Ovary (tissue), 9 donors: ENCODE data around the gene YOD1. TPM values are rescaled to one million over a fixed set of nuclear protein-coding genes. Genes with fewer than 3 reads are reported as not detected.

Experiments
- DNase-seq, 5 donors: peaks; one replicate each; pipeline ENCODE4 v3.0.0-alpha.2; 2019 to 2020
- H3K27ac ChIP-seq, 2 donors: fragments of 200-600 bp; one replicate each; pipeline versions ENCODE4 v1.5.1 to v1.8.0; 2019 to 2022
- H3K27me3 ChIP-seq: fragments of 200-600 bp; one replicate; pipeline ENCODE4 v1.8.0; 2022
- H3K36me3 ChIP-seq: fragments of 200-600 bp; sonication (generic); one replicate; pipeline ENCODE4 v1.5.1; 2019
- H3K4me1 ChIP-seq: one replicate; pipeline ENCODE4 v1.8.1; 2013; ENCODE audit warnings: mild to moderate bottlenecking, moderate library complexity; ENCODE audit not compliant: insufficient read depth
- H3K4me3 ChIP-seq: fragments of 200-600 bp; sonication (generic); one replicate; pipeline ENCODE4 v1.5.1; 2017
- H3K9me3 ChIP-seq, 2 donors: fragments of 200-600 bp in 1 of 2; sonication (generic) in 1 of 2; one replicate each; pipeline versions ENCODE4 v1.5.1 to v1.8.1; 2013 to 2019; ENCODE audit warnings: mild to moderate bottlenecking in 1 of 2, moderate library complexity in 1 of 2
- CTCF ChIP-seq, 3 donors: fragments of 450-650 bp in 2 of 3; fragments of 200-600 bp in 1 of 3; IDR thresholded peaks; one replicate each; pipeline versions ENCODE4 v1.5.1 to v1.8.0; 2016 to 2022; ENCODE audit warnings: antibody characterized with exemption in 3 of 3, mild to moderate bottlenecking in 1 of 3
- EP300 ChIP-seq: sonication (generic); formaldehyde crosslinking; IDR thresholded peaks from one replicate; pipeline ENCODE4 v1.6.1; 2017; ENCODE audit warnings: antibody characterized with exemption
- POLR2A ChIP-seq: fragments of 450-650 bp; IDR thresholded peaks from one replicate; pipeline ENCODE4 v1.6.1; 2017; ENCODE audit warnings: antibody characterized with exemption, mild to moderate bottlenecking, moderate library complexity
- WGBS, 3 donors: extraction: QIAGEN DNeasy Blood & Tissue Kit in 1 of 3; methylation state at CpG; one replicate each; pipeline versions ENCODE4 v1.1.5 to v1.1.7; 2013 to 2017; 5-methylcytosine and 5-hydroxymethylcytosine counted together
- intact Hi-C, 4 donors: fragments of 100-400 bp; cut with DNase I; formaldehyde crosslinking; loops; one replicate each; pipeline versions ENCODE4 v1.11.0 to v1.15.1; 2022 to 2023
- polyA plus RNA-seq, 2 donors: library from polyadenylated mRNA; stranded (reverse); fragments of 200-250 nt in 1 of 2; fragments of 350-450 nt in 1 of 2; fragmentation: Illumina TruSeq in 1 of 2; extraction: RNeasy Lipid Tissue Mini Kit (QIAGEN cat#74804) in 1 of 2; gene quantifications; one replicate each; pipeline ENCODE4 v1.2.3, GENCODE V29; 2013 to 2014
- total RNA-seq, 7 donors: library from RNA; depleted of rRNA in 2 of 7; stranded (reverse); fragments of >200 nt in 2 of 7; fragmentation: NEBNext Ultra II Directional in 3 of 7; extraction: Animal tissue kit (Norgen Biotek cat#: 25700) in 3 of 7; gene quantifications; one replicate each; pipeline versions ENCODE4 v1.1.0 to v1.2.4, GENCODE V29; 2016 to 2023
- donor health status: DM: no; HTN: no; CAD: no; lungs with moderate emphysema.
- donor health status: DM: no; HTN: no; CAD: no.
- donor health status: Bipolar disorder and iron deficiency.
- donor health status: DM: yes; HTN: yes; CAD: no.
- donor health status: DM: no; HTN: no; CAD: no.
- donor health status: DM: yes; HTN: yes; CAD: no.

Gene YOD1
- total and polyA plus RNA-seq, 9 donors, result 2.2 to 8.4 (median 6.0) TPM

GRCh38 chr1:207055386-207056001 is 4.5 kb upstream of the YOD1 start:
- H3K27ac ChIP-seq, result no peak overlapping the region
- H3K36me3 ChIP-seq, result no peaks in the 10 kb centered on the region
- H3K4me3 ChIP-seq, result no peak overlapping the region
- H3K9me3 ChIP-seq, result no peaks in the 10 kb centered on the region
- TF ChIP-seq EP300 (no peak), CTCF (IDR thresholded peaks at IDR 0.05) (no peak), POLR2A (no peak)
- no peaks in the 10 kb centered on the region for H3K27me3 ChIP-seq
- intact Hi-C loops, result loop anchor here in 1 of 4 donors (10.0 kb wide), 1 partner anchor 349 kb away; no protein-coding TSS in a partner anchor
- peaks cover 7% of the 10 kb centered on the region for H3K4me1 ChIP-seq
- 65 to 71% (median 70%) methylated on average over 3 of the region's 3 CpGs for WGBS, 3 donors
- DNase-seq, result no peak

- no peaks in the 10 kb centered on the region for H3K27me3 ChIP-seq
- no peaks in the 10 kb centered on the region for H3K9me3 ChIP-seq
- H3K4me1 ChIP-seq, result peaks cover 7% of the 10 kb centered on the region
- H3K36me3 ChIP-seq, result no peaks in the 10 kb centered on the region
- DNase-seq, result no peak
- 43 to 45% (median 43%) methylated on average over 2 of the region's 2 CpGs for WGBS, 3 donors
- TF ChIP-seq CTCF (IDR thresholded peaks at IDR 0.05), result no peak
- no peak for TF ChIP-seq EP300
- no peak for TF ChIP-seq POLR2A
- H3K4me3 ChIP-seq, result no peak overlapping the region
- intact Hi-C loops, result loop anchor here in 1 of 4 donors (10.0 kb wide), 1 partner anchor 350 kb away; no protein-coding TSS in a partner anchor
- H3K27ac ChIP-seq, result no peak overlapping the region
These were observed 3.5 kb upstream of the YOD1 start for GRCh38 chr1:207054491-207054890.

- 2% methylated on average over 56 of the region's 56 CpGs for WGBS, 3 donors
- no peaks in the 10 kb centered on the region for H3K9me3 ChIP-seq
- H3K27me3 ChIP-seq, result no peaks in the 10 kb centered on the region
- peak; percentile 96 to 99 (median 98) for DNase-seq
- intact Hi-C loops, result loop anchor here in 1 of 4 donors (10.0 kb wide), 1 partner anchor 352 kb away; no protein-coding TSS in a partner anchor
- TF ChIP-seq POLR2A, result peak; percentile 80
- peak in 1 of 3 donors; percentile 61 for TF ChIP-seq CTCF (IDR thresholded peaks at IDR 0.05)
- TF ChIP-seq EP300, result no peak
- peaks cover 7% of the 10 kb centered on the region for H3K4me1 ChIP-seq
- H3K4me3 ChIP-seq, result peak within 1 kb of the TSS; percentile 65
- H3K27ac ChIP-seq, result peak within 1 kb of the TSS; percentile 75 to 83
- H3K36me3 ChIP-seq, result no peaks in the 10 kb centered on the region
These were observed 2.1 kb upstream of the YOD1 start, which contains the start of gene PFKFB2 for GRCh38 chr1:207052911-207053769. Gene PFKFB2 (plus strand): TSS chr1:207053275. CDS start chr1:207054718, 1,443 bp downstream.

- H3K4me3 ChIP-seq, result peak overlapping the region; percentile 80
- intact Hi-C loops, result loop anchor here in 1 of 4 donors (10.0 kb wide), 1 partner anchor 354 kb away; no protein-coding TSS in a partner anchor
- no peaks in the 10 kb centered on the region for H3K27me3 ChIP-seq
- peak overlapping the region; percentile 62 to 83 for H3K27ac ChIP-seq
- peak; percentile 91 to 96 (median 94) for DNase-seq
- H3K36me3 ChIP-seq, result no peaks in the 10 kb centered on the region
- H3K9me3 ChIP-seq, result no peaks in the 10 kb centered on the region
- TF ChIP-seq POLR2A (no peak), CTCF (IDR thresholded peaks at IDR 0.05) (no peak), EP300 (no peak)
- peaks cover 7% of the 10 kb centered on the region for H3K4me1 ChIP-seq
- 0 to 1% (median 1%) methylated on average over 40 to 47 of the region's 47 CpGs for WGBS, 3 donors
These were observed 373 bp downstream of the YOD1 start for GRCh38 chr1:207050480-207051190.
